Stimulated activated CD4-positive, alpha-beta T cell treated with anti-CD3 and anti-CD28 coated beads, Interleukin-2, amount 100 ng/mL, for 48 hours (primary cell): ENCODE measurements around the gene MFGE8.
"Not testable (repeated sequence)": the region's sequence is repeated elsewhere in the genome, so short reads cannot be mapped to it uniquely, and the experiment has no call there.

ENCODE experiments used
- DNase-seq, 2 donors: peaks; one replicate each; pipeline ENCODE4 v3.0.0-alpha.2; 2020

The MFGE8 gene, protein sequence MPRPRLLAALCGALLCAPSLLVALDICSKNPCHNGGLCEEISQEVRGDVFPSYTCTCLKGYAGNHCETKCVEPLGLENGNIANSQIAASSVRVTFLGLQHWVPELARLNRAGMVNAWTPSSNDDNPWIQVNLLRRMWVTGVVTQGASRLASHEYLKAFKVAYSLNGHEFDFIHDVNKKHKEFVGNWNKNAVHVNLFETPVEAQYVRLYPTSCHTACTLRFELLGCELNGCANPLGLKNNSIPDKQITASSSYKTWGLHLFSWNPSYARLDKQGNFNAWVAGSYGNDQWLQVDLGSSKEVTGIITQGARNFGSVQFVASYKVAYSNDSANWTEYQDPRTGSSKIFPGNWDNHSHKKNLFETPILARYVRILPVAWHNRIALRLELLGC

DNA sequence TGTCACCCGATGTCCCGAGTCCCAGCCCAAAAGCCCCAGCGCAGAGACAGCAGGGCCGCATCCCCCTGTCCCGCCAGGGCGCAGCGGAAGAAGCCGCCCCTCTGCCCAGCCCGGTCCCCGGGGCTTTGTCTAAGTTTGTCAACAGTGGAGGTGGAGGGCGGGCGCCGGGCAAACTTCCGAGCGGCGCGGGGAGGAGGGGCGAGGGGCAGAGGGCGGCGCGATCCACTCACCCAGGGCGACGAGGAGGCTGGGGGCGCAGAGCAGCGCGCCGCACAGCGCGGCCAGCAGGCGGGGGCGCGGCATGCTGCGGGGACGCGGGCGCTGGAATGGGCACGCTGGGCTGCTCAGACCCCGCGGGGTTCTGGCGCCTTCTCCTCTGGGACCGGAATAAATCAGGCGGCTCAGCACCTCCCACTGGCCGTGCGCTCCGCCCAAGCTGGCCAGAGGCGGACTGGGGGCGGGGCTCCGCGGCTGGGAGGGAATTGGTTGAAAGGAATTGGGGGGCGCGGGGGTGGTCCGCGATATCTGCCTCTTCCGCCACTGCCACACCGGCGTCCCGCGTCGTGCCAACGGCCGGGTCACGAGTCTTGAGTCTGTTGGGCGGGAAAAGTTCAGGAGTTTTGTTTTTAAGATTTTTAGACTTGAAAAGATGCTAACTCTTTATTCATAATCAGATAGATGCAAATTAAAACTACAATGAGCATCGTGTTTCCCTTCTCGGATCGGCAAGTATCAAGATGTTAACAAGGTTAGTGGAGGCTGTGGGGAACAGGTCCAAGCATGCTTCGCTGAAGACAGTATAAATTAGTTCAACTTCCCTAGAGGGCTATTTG, at the start of gene MFGE8:
Gene MFGE8, minus strand, starts transcription at position 363 of the 833 bp plus-strand sequence. Its CDS starts 60 bp downstream, at position 303.
- DNase-seq = peak; percentile 52 to 55

DNA sequence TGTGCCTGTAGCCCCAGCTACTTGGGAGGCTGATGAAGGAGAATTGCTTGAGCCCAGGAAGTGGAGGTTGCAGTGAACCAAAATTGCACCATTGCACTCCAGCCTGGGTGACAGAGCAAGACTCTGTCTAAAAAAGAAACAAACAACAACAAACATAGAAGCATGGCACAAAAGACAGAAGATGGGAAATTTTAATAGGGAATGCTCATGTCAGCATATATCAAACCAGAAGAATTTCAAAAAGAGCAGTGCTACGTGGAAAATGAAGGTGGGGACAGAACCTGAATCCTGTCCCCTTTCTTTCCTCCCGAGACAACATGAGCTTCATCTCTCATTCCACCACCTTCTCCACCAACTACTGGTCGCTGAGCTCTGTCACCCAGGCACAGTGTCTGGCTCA, 46.3 kb upstream of the MFGE8 start:
- no peak for DNase-seq

DNA sequence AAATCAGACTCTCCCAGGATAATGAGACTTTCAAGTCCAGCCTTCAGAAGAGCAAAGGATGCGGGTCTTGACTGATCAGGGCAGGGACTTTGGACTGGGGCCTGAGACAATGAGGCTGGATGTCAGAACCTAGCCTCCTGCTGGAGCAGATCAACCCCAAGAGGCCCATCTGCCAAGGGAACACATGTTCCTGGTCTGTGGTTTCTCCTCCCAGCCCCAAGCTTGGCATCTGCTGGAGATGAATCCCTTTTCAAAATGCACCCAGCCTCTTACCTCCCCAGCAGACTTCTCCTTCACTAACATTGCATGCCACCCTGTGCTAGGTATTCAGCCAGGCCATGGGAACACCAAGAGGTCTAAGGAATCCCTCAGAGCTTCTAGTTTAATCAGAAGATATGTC, 43.7 kb upstream of the MFGE8 start:
- DNase-seq = no peak

DNA sequence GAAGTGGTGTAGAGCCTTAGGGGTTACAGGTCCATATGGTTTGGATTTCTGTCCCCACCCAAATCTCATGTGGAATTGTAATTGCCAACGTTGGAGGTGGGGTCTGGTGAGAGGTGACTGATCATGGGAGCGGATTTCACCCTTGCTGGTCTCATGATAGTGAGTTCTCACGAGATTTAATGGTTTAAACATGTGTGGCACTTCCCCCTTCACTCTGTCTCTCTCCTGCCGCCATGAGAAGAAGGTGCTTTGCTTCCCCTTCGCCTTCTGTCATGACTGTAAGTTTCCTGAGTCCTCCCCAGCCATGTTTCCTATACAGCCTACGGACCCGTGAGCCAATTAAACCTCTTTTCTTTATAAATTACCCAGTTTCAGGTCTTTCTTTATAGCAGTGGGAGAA, 43.1 kb upstream of the MFGE8 start:
- no peak for DNase-seq

DNA sequence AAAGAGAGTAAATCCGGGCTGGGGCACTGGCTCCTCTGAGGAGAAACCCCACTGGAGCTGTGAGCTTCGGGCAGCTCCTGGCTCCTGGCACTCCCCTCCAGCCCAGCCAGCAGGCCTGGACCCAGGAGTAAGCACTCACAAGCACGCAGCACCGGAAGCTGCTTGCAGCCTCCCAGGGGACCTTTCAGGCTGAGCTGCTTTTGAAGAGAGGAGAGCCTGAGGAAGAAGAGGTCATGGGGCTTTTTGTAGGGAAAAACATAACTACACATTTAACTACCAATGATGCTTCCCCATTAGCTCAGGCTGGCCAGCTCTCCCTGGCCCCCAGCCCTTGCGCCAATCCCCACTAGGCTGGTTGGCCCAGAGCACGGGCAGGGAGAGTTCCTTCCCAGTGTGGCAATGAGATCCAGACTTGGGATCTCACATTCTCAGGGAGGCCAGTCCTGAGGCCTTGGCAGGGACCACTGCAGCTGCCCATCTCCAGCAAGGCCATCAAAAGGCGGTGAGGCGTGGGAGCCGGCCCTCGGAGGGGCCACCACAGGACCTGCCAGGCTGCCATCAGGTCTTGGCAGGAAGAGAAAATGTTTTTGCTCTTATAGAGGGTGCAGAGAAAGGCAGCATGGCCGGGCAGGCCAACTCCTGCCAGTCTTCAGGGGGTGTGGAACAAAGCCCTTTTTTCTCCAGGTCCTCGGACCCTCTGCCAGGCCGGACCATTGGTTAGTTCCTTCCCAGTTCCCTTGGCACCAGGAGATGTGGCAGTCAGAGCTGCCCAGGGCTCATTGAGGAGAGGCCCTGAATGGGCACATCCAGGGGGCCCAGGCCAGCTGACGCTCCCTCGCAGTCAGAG, 41.5 kb upstream of the MFGE8 start:
- DNase-seq = no peak

DNA sequence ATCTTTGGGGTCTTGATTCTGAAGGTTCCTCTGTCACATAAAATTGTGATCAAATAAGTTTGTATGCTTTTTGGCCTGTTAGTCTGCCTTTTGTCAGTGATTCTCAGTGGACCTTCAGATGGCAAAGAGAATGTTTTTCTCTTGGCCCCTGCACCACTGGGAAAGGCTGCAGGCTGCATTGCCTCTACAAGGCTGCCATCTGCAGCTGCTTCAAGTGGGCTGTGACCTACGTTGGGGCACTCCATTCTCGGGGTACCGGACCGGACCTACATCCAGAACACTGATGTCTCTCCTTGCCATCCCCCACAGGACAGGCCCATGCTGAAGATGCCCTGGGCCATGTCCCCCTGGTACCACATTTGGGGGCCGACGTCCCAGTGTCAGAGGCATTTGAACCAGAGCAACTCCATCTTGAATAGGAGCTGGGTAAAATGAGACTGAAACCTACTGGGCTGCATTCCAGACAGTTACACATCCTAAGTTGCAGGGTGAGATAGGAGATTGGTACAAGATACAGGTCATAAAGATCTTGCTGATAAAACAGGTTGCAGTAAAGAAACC, 37.5 kb upstream of the MFGE8 start:
- DNase-seq = no peak

DNA sequence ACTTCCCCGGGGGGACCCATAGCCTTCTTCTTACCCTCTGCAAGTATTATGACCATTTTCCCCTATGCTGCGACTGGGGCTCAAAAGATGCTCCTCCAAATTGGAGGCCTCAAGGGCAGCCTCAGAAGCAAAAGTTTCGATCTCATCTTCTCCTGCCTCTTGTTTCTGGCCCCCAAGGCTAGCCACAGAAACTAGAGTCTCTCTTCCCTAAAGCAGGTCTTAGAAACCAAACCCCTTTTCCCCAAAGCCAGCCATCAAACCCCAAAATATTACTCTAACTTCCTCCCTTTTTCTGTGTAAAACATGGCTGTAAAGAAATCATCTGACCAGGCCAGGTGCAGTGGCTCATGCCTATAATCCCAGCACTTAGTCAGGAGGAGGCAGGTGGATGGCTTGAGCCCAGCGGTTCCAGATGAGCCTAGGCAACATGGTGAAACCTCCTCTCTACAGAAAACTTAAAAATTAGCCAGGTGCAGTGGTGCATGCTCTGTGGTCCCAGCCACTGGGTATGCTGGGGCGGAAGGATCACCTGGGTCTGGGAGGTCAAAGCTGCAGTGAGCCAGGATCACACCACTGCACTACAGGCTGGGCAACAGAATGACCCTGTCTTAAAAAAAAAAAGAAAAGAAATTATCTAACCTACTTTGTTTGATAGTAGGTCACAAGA, 36.7 kb upstream of the MFGE8 start:
- no peak for DNase-seq

DNA sequence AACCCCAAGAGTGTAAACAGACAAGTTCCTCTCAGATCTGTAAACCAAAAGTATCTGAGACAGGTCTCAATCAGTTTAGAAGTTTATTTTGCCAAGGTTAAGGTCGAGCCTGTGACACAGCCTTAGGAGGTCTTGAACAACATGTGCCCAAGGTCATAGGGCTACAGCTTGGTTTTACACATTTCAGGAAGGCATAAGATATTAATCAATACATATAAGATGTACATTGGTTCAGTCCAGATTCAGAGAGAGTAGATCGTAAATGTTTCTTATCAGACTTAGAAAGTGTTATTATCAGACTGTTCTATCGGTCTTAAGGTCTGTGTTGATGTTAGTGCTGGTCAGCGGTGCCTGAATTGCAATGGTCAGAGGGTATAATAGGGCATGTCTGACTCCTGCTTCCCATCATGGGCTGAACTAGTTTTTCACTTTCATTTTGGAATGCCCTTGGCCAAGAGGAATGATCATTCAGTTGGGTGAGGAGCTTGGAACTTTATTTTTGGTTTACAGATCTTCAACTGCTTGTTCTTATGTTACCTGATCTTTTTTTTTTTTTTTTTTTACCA, 27.0 kb upstream of the MFGE8 start:
- DNase-seq = no peak

DNA sequence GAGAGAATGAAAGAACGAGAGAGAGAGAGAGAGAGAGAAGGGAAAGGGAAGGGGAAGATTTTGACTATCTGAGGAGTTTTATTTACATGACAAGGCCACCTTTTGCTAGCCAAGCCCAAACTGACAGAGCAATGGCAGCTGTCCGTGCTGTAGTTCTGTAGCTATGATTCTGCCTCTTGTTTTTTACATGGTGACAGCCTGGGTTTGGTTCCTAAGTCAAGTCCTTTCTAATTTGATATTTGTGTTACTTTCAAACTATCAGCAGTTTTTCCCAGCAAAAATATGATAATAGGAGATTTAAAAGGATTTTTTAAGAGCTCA, 26.3 kb upstream of the MFGE8 start:
- DNase-seq = no peak

DNA sequence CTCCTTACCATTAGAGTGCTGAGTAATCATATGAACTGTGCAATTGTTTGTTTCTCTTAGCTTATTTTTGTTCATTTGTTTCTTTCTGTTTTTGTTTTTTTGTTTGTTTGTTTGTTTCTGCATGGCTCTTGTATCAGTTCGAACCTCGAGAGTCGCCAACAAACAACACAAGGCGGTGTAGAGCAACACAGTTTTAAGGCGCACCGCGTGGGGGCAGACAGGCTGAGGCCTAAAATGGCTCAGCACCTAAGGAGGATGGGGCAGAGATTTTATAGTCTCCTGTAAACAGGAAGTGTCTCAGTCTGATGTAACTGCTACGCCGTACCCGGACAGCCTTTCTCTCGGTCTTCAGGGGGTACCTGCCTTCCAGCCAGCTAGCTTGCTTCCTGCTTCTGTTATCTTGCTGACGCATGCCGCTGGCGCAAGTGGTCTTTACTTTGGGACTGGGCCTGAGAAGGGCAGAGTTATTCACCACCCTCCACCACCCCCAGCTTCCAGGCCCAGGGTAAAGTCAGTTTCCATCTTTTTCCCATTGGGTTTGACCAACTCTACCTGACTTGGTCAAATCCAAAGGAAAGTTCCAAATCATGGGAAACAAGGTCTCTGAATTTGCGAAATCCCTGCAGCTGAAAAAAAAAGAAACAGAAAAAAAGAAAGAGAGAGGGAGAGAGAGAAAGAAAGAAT, 25.8 kb upstream of the MFGE8 start:
- DNase-seq = no peak

DNA sequence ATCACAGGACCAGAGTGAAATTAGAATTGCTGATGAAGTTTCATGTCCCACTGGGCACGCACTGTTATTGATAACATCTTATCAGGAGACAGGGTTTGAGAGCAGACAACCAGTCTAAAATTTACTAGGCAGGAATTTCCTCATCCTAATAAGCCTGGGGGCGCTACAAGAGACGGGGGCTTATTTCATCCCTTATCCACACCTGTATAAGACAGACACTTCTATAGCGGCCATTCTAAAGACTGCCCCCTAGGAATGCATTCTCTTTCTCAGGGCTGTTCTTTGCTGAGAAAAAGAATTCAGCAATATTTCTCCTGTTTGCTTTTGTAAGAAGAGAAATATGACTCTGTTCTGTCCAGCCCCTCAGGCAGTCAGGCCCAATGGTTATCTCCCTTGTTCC, 21.3 kb upstream of the MFGE8 start:
- DNase-seq = not testable (repeated sequence)

DNA sequence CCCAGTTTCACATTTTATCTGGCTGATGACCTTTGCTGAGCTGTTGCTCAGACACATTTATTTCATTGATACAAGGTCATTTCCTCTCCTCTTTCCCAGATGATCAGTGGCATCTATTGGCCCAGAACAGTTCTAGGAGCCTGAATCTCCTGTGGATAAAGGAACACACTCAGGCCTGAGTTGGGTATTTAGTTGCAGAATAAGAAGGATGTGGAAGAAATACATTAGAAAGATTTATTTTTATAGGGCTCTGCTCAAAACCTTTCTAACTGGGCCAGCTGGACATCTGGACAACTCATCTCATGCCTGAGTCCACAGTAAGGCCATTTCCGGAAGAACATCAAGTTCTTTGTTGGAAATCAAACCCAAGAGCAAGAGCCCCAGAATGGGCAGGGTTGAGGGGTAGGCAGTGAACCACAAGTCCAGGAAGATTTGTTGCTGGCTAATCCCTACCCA, 19.7 kb upstream of the MFGE8 start:
- no peak for DNase-seq

DNA sequence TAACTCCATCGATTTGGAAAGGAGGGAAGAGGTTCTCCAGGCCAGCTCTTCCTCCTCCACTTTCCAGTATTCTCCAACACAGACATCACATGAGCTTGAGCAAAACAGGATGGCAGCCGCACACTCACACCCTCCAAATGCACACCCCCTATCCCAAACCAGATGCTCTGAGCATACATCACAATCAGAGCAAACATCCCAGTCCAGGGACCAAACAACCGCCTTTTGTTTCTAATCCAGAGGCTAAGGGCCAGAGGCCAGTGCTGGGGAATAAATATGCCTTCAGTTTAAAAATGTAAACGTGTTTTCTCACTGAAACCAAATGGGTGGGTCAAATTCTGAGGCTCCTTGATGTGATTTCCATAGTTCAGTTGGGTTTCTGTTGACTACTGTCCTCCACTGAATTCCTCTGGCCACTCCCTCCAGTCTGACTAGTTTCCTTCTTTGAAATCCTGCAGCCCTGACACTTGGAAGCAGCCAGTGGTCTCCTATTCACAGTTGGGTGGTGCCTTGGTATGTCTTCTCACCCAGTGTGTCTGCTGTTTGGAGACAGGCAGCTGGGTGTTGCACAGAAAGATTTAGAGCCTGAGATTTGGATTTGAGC, 19.2 kb upstream of the MFGE8 start:
- DNase-seq = no peak

DNA sequence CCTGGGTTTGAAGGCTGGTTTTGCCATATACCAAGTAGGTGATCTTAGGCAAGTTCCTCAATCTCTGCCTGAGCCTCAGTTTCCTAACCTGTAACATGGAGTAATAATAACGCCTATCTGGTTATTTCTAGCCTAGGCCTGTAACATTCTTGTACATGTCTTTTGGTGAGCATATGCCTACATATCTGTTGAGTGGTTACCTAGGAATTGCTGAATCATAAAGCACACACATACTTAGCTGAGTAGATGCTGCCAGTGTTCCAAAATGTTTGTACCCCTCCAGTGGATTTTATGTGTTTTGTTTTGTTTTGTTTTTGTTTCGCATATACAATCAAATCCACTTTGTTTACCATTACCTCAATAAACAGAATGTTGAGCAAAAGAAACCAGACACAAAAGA, 17.4 kb upstream of the MFGE8 start:
- no peak for DNase-seq

DNA sequence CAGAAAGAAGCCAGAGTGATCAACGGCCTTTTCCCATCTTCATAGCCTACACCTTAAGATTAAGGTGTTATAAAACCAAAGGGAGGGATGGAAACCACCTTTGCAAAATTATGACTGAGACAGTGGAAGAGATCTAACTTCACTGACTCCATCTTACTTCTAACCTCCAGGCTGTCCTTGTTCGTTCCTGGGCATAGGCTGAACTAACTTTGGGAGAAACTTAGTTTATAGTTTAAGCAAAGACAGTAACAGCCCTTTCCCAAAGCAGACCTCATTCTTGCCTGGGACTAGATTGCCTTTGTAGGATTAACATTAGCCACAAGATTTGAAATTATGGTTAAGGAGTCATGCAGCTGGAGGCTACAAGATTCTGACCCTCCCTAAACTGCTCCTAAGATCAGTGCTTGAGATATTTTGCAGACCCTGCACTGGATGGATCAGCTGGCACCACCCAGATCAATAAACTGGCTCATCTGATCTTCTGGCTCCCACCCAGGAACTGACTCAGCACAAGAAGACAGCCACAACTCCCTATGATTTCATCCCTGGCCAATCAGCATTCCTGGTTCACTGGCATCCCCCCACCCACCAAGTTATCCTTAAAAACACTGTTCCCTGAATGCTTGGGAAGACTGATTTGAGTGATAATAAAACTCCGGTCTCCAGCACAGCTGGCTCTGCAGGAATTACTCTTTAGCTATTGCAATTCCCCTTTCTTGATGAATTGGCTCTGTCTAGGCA, 16.3 kb upstream of the MFGE8 start:
- not testable (repeated sequence) for DNase-seq

DNA sequence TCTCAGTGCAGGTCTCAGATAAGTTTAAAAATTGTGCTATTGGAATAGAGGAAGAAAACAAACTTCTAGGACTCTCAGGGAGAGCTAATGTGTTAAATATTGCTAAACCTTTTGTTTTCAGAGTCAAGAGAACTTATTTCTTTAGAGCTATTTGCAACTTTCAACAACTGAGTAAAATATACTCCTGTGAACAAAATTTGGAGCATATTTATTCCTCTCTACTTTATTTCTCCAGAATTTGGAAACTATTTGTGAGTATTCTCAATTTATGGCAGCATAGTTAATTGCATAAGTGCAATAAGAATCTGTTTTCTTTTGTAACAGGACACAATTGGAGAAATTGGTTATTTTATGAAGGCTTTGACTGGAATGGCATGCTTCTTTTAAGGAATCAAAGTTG, 15.0 kb upstream of the MFGE8 start:
- not testable (repeated sequence) for DNase-seq

DNA sequence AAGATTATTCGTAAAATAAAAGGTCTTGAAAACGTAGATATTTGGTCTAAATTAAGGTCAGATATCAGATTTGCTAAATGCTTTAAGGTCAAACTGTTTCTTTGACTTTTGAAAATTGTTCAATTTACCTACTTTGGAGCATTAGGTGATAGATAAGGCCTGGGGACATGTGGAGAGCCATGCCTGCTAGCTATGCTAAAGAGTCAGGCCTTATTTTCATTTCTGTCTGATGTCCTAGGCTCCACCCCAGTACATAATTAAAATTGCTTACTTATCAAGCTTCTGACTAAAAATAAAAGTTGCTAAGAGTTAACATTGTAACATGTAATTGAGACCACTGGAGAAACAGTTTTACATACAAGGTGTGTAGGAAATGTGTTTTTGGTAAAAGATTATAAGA, 12.5 kb upstream of the MFGE8 start:
- not testable (repeated sequence) for DNase-seq

DNA sequence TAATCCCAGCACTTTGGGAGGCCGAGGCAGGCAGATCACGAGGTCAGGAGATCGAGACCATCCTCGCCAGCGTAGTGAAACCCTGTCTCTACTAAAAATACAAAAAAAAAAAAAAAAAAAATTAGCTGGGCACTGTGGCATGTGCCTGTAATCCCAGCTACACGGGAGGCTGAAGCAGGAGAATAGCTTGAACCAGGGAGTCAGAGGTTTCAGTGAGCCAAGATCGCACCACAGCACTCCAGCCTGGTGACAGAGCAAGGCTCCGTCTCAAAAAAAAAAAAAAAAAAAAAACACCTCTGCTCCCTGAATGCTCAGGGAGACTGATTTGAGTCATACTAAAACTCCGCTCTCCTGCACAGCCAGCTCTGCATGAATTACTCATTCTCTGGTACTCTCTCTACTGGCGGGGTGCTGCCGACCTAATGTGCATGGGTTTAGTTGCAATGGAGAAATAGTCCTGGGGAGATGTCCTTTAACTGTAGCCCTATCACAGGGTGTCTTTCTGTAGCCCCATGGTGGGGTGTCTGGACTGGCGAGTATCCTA, 7.8 kb upstream of the MFGE8 start:
- peak in 1 of 2 donors; percentile 40 for DNase-seq

DNA sequence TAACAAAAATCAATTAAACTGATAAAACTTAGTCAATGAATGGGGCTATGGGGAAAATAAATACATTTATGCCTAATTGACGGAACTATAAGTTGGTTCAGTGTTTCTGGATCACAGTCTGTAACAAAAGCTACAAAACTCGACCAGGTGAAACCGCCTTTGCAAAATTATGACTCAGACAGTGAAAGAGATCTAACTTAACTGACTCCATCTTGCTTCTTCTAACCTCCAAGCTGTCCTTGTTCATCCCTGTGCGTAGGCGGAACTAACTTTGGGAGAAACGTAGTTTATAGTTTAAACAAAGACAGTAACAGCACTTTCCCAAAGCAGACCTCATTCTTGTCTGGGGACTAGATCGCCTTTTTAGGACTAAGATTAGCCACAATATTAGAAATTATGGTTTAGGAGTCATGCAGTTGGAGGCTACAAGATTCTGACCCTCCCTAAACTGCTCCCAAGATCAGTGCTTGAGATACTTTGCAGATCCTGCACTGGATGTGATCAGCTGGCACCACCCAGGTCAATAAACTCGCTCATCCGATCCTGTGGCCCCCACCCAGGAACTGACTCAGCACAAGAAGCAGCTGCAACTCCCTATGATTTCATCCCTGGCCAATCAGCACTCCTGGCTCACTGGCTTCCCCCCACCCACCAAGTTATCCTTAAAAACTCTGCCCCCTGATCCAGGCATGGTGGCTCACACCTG, 7.2 kb upstream of the MFGE8 start:
- no peak for DNase-seq
